Measurements from ENCODE around the gene BFSP2. TPM values are rescaled to one million over a fixed set of nuclear protein-coding genes. Genes with fewer than 3 reads are reported as not detected.

The BFSP2 gene
- total and polyA plus RNA-seq, 2 experiments from 2014 or later = not detected

- no peak overlapping the region for H3K4me2 ChIP-seq (ENCODE audit: unreplicated experiment)
- no peaks in the 10 kb centered on the region for H3K79me2 ChIP-seq (ENCODE audit: insufficient read depth)
- H3K4me1 ChIP-seq (ENCODE audit: insufficient read depth) = no peaks in the 10 kb centered on the region
- H3K9me3 ChIP-seq (ENCODE audit: low read depth) = no peaks in the 10 kb centered on the region
- H3K36me3 ChIP-seq (ENCODE audit: low read depth) = no peaks in the 10 kb centered on the region
- WGBS, 2 experiments (ENCODE audit: low coverage in 1 of 2, low lambda C conversion rate in 2 of 2, missing lambda C conversion rate in 2 of 2) = 23 to 31% methylated on average over 4 of the region's 4 CpGs
- H3K4me3 ChIP-seq = no peak overlapping the region
- H3K27me3 ChIP-seq (replicated peaks; ENCODE audit: insufficient read depth) = peaks cover 10% of the 10 kb centered on the region; the same call in 1 of the 2 replicates
- H2AFZ ChIP-seq = no peak overlapping the region
- DNase-seq = no peak
- H3K27ac ChIP-seq = no peak overlapping the region
- in situ Hi-C loops (cut with MboI) = no loop called here
- H4K20me1 ChIP-seq (ENCODE audit: insufficient read depth) = no peaks in the 10 kb centered on the region
- TF ChIP-seq EZH2phosphoT487 (IDR thresholded peaks at IDR 0.05; ENCODE audit: insufficient read depth, low read depth) (no peak), EZH2 (IDR thresholded peaks at IDR 0.05; ENCODE audit: insufficient read depth, poor library complexity, severe bottlenecking) (no peak)
- no peaks in the 10 kb centered on the region for H3F3A ChIP-seq (ENCODE audit: insufficient read depth)
- no peaks in the 10 kb centered on the region for H3K9me2 ChIP-seq (ENCODE audit: insufficient read depth)
- H3K9ac ChIP-seq = no peak overlapping the region
Observed at GRCh38 chr3:133361435-133361834, 38.4 kb upstream of the BFSP2 start.

DNA sequence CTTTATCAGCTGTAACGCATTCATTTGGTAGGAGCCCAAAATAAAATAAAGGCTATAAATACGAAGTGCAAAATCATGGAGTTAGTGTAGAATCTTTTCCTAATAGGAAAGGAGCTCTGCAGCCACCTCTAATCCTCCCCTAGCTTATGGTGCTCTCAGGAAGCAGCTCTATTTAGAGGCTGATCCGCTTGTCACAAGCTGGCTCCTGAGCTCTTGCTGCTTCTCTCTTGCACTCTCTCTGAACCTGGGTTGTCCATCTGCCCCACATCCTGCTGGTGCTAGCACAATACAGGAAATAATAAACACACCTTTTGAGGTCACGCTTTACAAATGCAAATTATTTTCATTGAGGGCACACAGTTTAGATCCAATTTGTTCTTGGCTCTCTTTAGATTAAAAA, 37.3 kb upstream of the BFSP2 start:
- H2AFZ ChIP-seq = no peak overlapping the region
- DNase-seq = no peak
- no peak overlapping the region for H3K4me3 ChIP-seq
- H3K9me2 ChIP-seq (ENCODE audit: insufficient read depth) = no peaks in the 10 kb centered on the region
- in situ Hi-C loops (cut with MboI) = no loop called here
- H3K79me2 ChIP-seq (ENCODE audit: insufficient read depth) = no peaks in the 10 kb centered on the region
- H3K27ac ChIP-seq = no peak overlapping the region
- H3K4me1 ChIP-seq (ENCODE audit: insufficient read depth) = no peaks in the 10 kb centered on the region
- H3K9me3 ChIP-seq (ENCODE audit: low read depth) = no peaks in the 10 kb centered on the region
- H3K4me2 ChIP-seq (ENCODE audit: unreplicated experiment) = no peak overlapping the region
- H4K20me1 ChIP-seq (ENCODE audit: insufficient read depth) = no peaks in the 10 kb centered on the region
- peaks cover 10% of the 10 kb centered on the region; the same call in 1 of the 2 replicates for H3K27me3 ChIP-seq (replicated peaks; ENCODE audit: insufficient read depth)
- 46% methylated on average over 4 of the region's 4 CpGs for WGBS, 2 experiments (ENCODE audit: low coverage in 1 of 2, low lambda C conversion rate in 2 of 2, missing lambda C conversion rate in 2 of 2)
- no peaks in the 10 kb centered on the region for H3K36me3 ChIP-seq (ENCODE audit: low read depth)
- no peaks in the 10 kb centered on the region for H3F3A ChIP-seq (ENCODE audit: insufficient read depth)
- TF ChIP-seq EZH2 (IDR thresholded peaks at IDR 0.05; ENCODE audit: insufficient read depth, poor library complexity, severe bottlenecking) (no peak), EZH2phosphoT487 (IDR thresholded peaks at IDR 0.05; ENCODE audit: insufficient read depth, low read depth) (no peak)
- H3K9ac ChIP-seq = no peak overlapping the region

GRCh38 chr3:133364704-133365103, 35.2 kb upstream of the BFSP2 start:
- H3K36me3 ChIP-seq (ENCODE audit: low read depth) = no peaks in the 10 kb centered on the region
- H4K20me1 ChIP-seq (ENCODE audit: insufficient read depth) = no peaks in the 10 kb centered on the region
- H3K4me3 ChIP-seq = no peak overlapping the region
- H3K9me2 ChIP-seq (ENCODE audit: insufficient read depth) = no peaks in the 10 kb centered on the region
- no peaks in the 10 kb centered on the region for H3K9me3 ChIP-seq (ENCODE audit: low read depth)
- no peak for TF ChIP-seq EZH2 (IDR thresholded peaks at IDR 0.05; ENCODE audit: insufficient read depth, poor library complexity, severe bottlenecking)
- TF ChIP-seq EZH2phosphoT487 (IDR thresholded peaks at IDR 0.05; ENCODE audit: insufficient read depth, low read depth) = no peak
- H3K79me2 ChIP-seq (ENCODE audit: insufficient read depth) = no peaks in the 10 kb centered on the region
- no peak overlapping the region for H2AFZ ChIP-seq
- no peaks in the 10 kb centered on the region for H3F3A ChIP-seq (ENCODE audit: insufficient read depth)
- peaks cover 10% of the 10 kb centered on the region; the same call in 1 of the 2 replicates for H3K27me3 ChIP-seq (replicated peaks; ENCODE audit: insufficient read depth)
- H3K4me2 ChIP-seq (ENCODE audit: unreplicated experiment) = no peak overlapping the region
- WGBS, 2 experiments (ENCODE audit: low coverage in 1 of 2, low lambda C conversion rate in 2 of 2, missing lambda C conversion rate in 2 of 2) = 35 to 50% methylated on average over 4 of the region's 4 CpGs
- H3K4me1 ChIP-seq (ENCODE audit: insufficient read depth) = no peaks in the 10 kb centered on the region
- in situ Hi-C loops (cut with MboI) = no loop called here
- no peak for DNase-seq
- H3K9ac ChIP-seq = no peak overlapping the region
- no peak overlapping the region for H3K27ac ChIP-seq

DNA sequence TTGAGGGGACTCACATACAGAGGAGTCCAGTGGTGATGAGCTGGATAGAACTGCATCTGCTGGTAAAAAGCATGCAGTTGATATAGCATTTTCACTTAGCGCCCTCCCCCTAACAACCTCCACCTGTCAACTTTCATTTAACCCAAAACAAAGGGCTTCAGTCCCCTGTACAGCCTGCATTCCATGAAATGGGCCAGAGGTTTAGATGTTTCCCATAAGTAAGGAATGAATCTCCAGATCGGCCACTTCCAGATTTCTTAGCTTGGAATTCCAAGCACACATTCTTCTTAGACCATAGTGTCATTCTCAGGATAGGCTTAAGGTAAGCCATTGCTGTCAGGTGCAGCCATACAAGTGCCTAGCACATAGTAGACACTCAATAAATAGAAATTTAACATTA, 32.9 kb upstream of the BFSP2 start:
- no peak for DNase-seq
- in situ Hi-C loops (cut with MboI) = no loop called here
- H3K9ac ChIP-seq = no peak overlapping the region
- no peaks in the 10 kb centered on the region for H3F3A ChIP-seq (ENCODE audit: insufficient read depth)
- H3K36me3 ChIP-seq (ENCODE audit: low read depth) = no peaks in the 10 kb centered on the region
- no peaks in the 10 kb centered on the region for H3K79me2 ChIP-seq (ENCODE audit: insufficient read depth)
- no peak overlapping the region for H3K4me3 ChIP-seq
- TF ChIP-seq EZH2 (IDR thresholded peaks at IDR 0.05; ENCODE audit: insufficient read depth, poor library complexity, severe bottlenecking) (no peak), EZH2phosphoT487 (IDR thresholded peaks at IDR 0.05; ENCODE audit: insufficient read depth, low read depth) (no peak)
- H3K9me2 ChIP-seq (ENCODE audit: insufficient read depth) = no peaks in the 10 kb centered on the region
- no peak overlapping the region for H2AFZ ChIP-seq
- no peak overlapping the region for H3K27ac ChIP-seq
- no peaks in the 10 kb centered on the region for H3K4me1 ChIP-seq (ENCODE audit: insufficient read depth)
- no peaks in the 10 kb centered on the region for H3K9me3 ChIP-seq (ENCODE audit: low read depth)
- no peaks in the 10 kb centered on the region for H4K20me1 ChIP-seq (ENCODE audit: insufficient read depth)
- 53% methylated on average over 2 of the region's 2 CpGs for WGBS, 2 experiments (ENCODE audit: low coverage in 1 of 2, low lambda C conversion rate in 2 of 2, missing lambda C conversion rate in 2 of 2)
- peaks cover 10% of the 10 kb centered on the region; the same call in 1 of the 2 replicates for H3K27me3 ChIP-seq (replicated peaks; ENCODE audit: insufficient read depth)
- no peak overlapping the region for H3K4me2 ChIP-seq (ENCODE audit: unreplicated experiment)

- DNase-seq = no peak
- Histone ChIP-seq H3K9ac (no peak overlapping the region), H3K9me3 (ENCODE audit: low read depth) (no peaks in the 10 kb centered on the region), H3K9me2 (ENCODE audit: insufficient read depth) (no peaks in the 10 kb centered on the region), H3K27ac (no peak overlapping the region), H4K20me1 (ENCODE audit: insufficient read depth) (no peaks in the 10 kb centered on the region), H3K4me3 (no peak overlapping the region), H3F3A (ENCODE audit: insufficient read depth) (no peaks in the 10 kb centered on the region), H3K36me3 (ENCODE audit: low read depth) (no peaks in the 10 kb centered on the region), H3K27me3 (replicated peaks; ENCODE audit: insufficient read depth) (peaks cover 10% of the 10 kb centered on the region; the same call in 1 of the 2 replicates), H3K4me2 (ENCODE audit: unreplicated experiment) (no peak overlapping the region), H2AFZ (no peak overlapping the region), H3K4me1 (ENCODE audit: insufficient read depth) (no peaks in the 10 kb centered on the region), H3K79me2 (ENCODE audit: insufficient read depth) (no peaks in the 10 kb centered on the region)
- in situ Hi-C loops (cut with MboI) = no loop called here
- WGBS, 2 experiments (ENCODE audit: low coverage in 1 of 2, low lambda C conversion rate in 2 of 2, missing lambda C conversion rate in 2 of 2) = 35 to 48% methylated on average over 3 of the region's 3 CpGs
- no peak for TF ChIP-seq EZH2phosphoT487 (IDR thresholded peaks at IDR 0.05; ENCODE audit: insufficient read depth, low read depth)
- TF ChIP-seq EZH2 (IDR thresholded peaks at IDR 0.05; ENCODE audit: insufficient read depth, poor library complexity, severe bottlenecking) = no peak
Observed at GRCh38 chr3:133367403-133367802, 32.5 kb upstream of the BFSP2 start.

Measured in GM23248 (cell line).